GM03348 (cell line): ENCODE measurements around the gene TUBB6.

Experiments used
- DNase-seq: peaks from one replicate; pipeline ENCODE4 v3.0.0; 2012; ENCODE audit warnings: low spot score

TUBB6 gene

DNA sequence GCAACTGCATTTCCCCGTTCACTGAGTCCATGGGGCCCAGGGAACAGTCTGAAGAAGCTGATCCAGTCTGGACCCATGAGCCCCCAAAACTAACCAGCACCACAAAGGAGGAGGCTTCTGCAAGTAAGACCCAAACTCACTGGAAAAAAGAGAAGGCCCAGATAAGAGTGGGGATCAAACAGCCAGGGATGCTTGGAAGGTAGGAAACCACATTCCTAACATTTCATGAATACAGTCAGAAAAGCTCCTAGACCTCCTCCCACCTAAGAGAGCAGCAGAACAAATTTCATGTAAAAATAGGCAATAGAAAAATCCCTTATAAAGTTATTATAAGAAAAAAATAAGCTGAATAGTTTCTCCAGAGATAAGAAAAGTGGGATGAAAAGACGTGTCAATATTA is 30.3 kb downstream of the TUBB6 start:
- no peak for DNase-seq

DNA sequence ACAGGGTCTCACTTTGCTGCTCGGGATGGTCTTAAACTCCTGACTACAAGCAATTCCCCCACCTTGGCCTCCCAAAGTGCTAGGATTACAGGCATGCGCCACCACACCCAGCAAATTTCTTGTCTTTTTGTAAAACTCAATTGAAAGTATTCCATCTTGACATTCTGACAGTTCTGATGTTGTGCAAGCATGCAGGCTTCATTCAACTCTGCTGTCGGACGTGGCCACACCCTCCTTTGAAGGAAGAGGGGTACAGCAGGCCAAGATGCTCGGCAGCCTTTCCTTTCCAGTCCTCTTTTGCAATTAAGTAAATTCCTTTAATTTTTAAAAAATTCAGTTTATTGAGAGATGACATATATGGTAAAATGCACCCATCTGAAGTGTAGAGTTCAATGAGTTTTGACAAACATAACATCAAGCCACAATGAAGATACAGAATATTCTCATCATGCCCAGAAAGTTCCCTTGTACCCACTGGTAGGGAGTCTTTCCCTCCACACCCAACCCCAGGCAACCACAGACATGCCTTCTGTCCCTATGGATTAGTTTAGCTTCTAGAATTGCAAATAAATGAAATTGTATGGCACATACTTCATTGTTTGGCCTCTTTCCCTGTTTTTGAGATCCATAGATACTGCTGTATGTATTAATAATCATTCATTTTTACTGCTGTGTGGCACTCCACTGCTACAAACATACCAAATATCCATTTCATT is 33.1 kb downstream of the TUBB6 start:
- no peak for DNase-seq

- no peak for DNase-seq
Measured at GRCh38 chr18:12342661-12343060, 34.6 kb downstream of the TUBB6 start.

GRCh38 chr18:12345491-12346239 is 37.6 kb downstream of the TUBB6 start:
- no peak for DNase-seq

- DNase-seq: no peak
Measured at GRCh38 chr18:12346240-12346565, 38.2 kb downstream of the TUBB6 start.

- no peak for DNase-seq
Measured at GRCh38 chr18:12347895-12348294, 39.9 kb downstream of the TUBB6 start.

DNA sequence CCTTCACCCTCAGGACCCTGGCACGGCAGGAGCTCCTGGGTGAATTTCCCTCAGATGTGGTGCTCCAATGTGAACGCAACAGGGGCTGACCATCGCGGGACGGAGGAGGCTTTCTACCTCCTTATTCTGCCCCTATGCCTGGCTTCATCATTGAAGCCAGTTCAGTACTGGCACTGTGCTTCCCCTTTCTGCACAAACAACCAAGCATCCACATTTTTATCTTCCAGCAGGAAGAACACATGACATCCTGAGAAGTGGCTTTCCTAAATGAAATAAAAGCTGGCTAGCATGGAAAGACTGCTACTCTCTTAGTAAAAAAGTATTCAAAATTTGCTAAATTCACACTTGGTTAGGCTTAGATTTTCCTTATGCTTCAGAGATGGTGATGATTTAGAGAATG is 44.1 kb downstream of the TUBB6 start:
- no peak for DNase-seq

GRCh38 chr18:12359515-12359927 is 51.5 kb downstream of the TUBB6 start:
- no peak for DNase-seq

GRCh38 chr18:12361770-12362378 is 53.8 kb downstream of the TUBB6 start:
- no peak for DNase-seq

GRCh38 chr18:12362473-12363174 is 54.6 kb downstream of the TUBB6 start:
- no peak for DNase-seq

GRCh38 chr18:12366379-12366778 is 58.3 kb downstream of the TUBB6 start:
- no peak for DNase-seq

GRCh38 chr18:12366784-12367183 is 58.7 kb downstream of the TUBB6 start:
- DNase-seq: no peak

GRCh38 chr18:12369211-12369610 is 61.2 kb downstream of the TUBB6 start:
- no peak for DNase-seq

DNA sequence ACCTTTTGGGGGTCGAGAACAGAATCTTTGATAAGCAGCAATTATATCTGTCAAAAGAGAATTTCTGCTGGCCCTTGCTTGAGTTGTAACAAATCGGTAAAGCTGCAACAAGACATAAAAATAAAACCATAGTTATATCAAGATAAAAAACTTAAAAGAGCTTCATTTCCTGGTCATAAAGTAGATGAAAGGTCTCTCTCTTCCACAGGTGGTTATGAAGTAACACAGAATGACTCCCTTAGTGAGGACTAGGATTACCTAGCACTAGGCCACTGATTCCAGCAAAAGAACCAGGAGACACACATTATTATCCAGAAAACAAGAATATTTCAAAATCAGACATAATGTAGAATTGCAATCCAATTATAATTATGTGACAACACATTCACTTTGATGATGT is 63.5 kb downstream of the TUBB6 start:
- DNase-seq: no peak

DNA sequence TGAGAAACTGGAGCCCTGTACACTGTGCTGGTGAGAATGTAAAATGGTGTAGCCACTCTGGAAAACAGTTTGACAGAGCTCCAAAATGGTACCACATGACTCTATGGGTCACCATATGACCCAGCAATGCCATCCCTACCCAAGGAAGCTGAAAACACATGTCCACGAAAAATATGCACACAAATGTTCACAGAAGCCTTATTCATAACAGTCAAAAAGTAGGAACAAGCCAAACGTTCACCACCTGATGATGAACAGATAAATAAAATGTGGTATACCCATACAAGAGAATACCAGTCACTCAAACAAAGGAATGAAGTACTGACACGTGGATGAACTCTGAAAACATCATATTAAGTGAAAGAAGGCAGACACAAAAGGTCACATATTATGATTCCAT is 64.4 kb downstream of the TUBB6 start:
- no peak for DNase-seq

GRCh38 chr18:12373116-12373770 is 65.2 kb downstream of the TUBB6 start:
- no peak for DNase-seq

DNA sequence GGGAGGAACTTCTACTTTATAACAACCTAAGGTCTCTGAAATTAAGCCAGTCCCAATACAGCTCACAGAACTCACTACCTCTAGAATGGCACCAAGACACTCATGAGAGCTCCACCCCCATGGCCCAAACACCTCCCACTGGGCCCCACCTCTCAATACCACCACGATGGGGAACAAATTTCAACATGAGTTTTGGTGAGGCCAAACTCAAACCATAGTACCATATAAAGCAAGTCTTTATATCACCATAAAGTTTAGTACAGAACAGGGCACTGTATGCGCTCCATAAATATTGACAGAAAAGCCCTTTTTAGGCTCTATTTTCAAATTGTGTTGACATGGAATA is 65.7 kb downstream of the TUBB6 start:
- no peak for DNase-seq

GRCh38 chr18:12374401-12374800 is 66.4 kb downstream of the TUBB6 start:
- no peak for DNase-seq
